Measurements from ENCODE around the gene PDE6D.
"Not testable (repeated sequence)": the region's sequence is repeated elsewhere in the genome, so short reads cannot be mapped to it uniquely, and the experiment has no call there.

Gene PDE6D

GRCh38 chr2:231769170-231770136 is 11.6 kb downstream of the PDE6D start:
- no peak for DNase-seq (ENCODE audit: low spot score)

GRCh38 chr2:231765496-231765929 is 15.6 kb downstream of the PDE6D start:
- DNase-seq (ENCODE audit: low spot score) = no peak

- DNase-seq (ENCODE audit: low spot score) = no peak
Observed at GRCh38 chr2:231764760-231765159, 16.3 kb downstream of the PDE6D start.

- no peak for DNase-seq (ENCODE audit: low spot score)
Observed at GRCh38 chr2:231764124-231764523, 17.0 kb downstream of the PDE6D start.

- no peak for DNase-seq (ENCODE audit: low spot score)
Observed at GRCh38 chr2:231761735-231762134, 19.3 kb downstream of the PDE6D start.

- no peak for DNase-seq (ENCODE audit: low spot score)
Observed at GRCh38 chr2:231752061-231752460, 29.0 kb downstream of the PDE6D start.

- DNase-seq (ENCODE audit: low spot score) = no peak
Observed at GRCh38 chr2:231751042-231751815, 29.9 kb downstream of the PDE6D start.

- not testable (repeated sequence) for DNase-seq (ENCODE audit: low spot score)
Observed at GRCh38 chr2:231749016-231749415, 32.1 kb downstream of the PDE6D start.

GRCh38 chr2:231748153-231748896 is 32.8 kb downstream of the PDE6D start:
- DNase-seq (ENCODE audit: low spot score) = not testable (repeated sequence)

GRCh38 chr2:231745303-231746038 is 35.6 kb downstream of the PDE6D start:
- DNase-seq (ENCODE audit: low spot score) = no peak

GRCh38 chr2:231743376-231744116 is 37.5 kb downstream of the PDE6D start:
- DNase-seq (ENCODE audit: low spot score) = no peak

GRCh38 chr2:231737761-231738160 is 43.3 kb downstream of the PDE6D start:
- DNase-seq (ENCODE audit: low spot score) = no peak

- DNase-seq (ENCODE audit: low spot score) = no peak
Observed at GRCh38 chr2:231732604-231733003, 48.5 kb downstream of the PDE6D start.

GRCh38 chr2:231727621-231728020 is 53.5 kb downstream of the PDE6D start:
- DNase-seq (ENCODE audit: low spot score) = no peak

GRCh38 chr2:231726276-231726675 is 54.8 kb downstream of the PDE6D start:
- no peak for DNase-seq (ENCODE audit: low spot score)

GRCh38 chr2:231725476-231725875 is 55.6 kb downstream of the PDE6D start:
- DNase-seq (ENCODE audit: low spot score) = no peak

GRCh38 chr2:231722721-231723307 is 58.3 kb downstream of the PDE6D start:
- DNase-seq (ENCODE audit: low spot score) = no peak

- DNase-seq (ENCODE audit: low spot score) = no peak
Observed at GRCh38 chr2:231720987-231721966, 59.8 kb downstream of the PDE6D start.
